ENCODE results near the gene ZFAND3.

The ZFAND3 gene

DNA sequence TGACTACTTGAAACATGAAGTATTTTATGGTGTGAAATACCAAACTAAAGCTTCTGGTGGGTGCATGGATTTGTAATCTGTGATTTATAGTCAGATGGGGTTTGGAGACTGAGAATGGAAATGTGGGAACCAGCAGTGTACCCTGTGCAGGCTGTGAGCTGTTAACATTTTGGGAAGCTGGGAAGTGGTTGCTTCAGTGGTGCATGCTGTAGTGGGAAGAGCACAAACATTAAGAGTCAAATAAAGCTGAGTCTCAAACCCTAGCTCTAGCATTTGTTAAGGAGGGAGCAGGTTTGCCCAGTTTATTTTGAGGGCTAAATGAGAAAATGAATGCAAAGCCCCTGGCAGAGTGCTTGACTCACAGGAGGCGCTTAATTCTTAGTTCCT is 235.7 kb downstream of the ZFAND3 start:
- DNase-seq: no peak

GRCh38 chr6:38056361-38056760 is 236.8 kb downstream of the ZFAND3 start:
- no peak for DNase-seq

- no peak for DNase-seq
These were observed 238.5 kb downstream of the ZFAND3 start for GRCh38 chr6:38057994-38058393.

DNA sequence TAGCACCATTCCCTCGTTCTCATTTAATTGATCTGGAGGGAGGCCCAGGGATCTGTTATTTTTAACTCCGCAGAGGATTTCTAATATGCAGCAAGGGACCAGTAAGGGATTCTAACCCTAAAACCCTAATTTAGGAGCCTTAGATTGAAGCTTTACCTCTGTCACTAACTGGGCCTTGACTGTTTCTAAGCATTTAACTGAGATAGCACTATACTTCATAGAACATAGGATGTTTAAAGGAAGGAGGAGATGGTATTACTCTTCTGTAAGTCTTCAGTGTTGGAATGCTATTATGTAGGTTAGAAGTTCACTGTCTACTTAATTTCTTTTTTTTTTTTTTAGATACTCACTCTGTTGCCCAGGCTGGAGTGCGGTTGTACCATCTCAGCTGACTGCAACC is 242.5 kb downstream of the ZFAND3 start:
- no peak for DNase-seq

DNA sequence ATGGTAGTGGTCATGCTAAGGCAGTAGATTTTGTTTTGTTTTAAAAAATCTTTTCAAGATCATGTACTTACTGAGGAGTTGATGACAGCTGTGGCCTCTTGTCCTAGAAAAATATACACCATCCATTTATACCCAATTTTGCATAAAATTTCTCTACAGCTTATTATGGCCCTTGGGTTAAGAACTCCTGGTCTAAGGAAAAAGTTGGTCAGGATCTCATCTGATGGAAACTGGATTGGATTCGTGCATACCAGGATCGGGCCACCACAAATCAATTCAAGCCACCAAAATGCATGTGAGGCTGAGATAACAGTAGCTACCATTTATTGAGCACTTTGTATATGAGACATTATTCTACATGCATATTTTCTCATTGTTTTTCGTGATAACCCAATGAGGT is 244.4 kb downstream of the ZFAND3 start:
- DNase-seq: no peak

DNA sequence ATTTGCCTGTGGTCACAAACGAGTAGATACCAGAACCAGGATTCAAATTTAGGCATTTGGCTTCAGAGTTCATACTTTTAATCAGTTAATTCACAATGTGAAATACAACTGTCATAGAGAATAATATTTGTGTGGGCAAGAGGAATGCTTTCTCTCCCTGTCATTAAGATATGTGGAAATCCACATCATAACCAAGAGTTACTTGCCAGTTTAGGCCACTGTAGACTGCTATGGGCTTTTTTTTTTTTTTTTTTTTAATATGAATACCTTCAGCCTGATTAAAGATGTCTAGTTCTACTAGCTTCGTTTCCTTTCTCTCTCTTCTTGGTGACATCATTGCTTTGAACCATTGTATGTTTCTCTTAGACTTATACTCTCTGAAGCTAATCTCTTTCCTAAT is 244.9 kb downstream of the ZFAND3 start:
- no peak for DNase-seq

DNA sequence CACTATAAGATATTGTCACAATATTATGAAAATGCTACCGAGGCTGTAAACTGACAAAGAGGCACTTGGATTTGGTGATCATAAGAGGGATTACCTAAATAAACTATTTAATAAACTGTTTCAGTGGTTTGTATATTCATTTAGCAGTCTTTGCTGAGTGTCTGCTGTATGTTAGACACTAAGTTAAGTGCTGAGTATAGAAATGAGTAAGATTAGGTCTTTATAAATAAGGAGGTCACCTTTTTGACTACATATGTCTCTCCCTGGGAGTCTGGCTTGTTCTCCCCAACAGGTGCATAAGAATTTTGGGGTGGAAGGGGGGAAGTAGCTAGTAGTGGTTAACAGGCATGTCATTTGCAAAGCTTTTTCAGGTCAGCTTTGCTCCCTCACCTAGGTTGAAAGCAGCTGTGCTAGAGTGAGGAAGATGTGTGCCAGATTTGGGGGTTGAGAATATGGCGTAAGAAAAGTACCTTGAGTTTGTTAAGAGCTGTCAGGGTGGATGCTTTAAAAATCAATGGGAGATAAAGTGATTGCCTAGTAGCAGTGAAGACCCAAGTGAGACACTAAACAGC is 246.3 kb downstream of the ZFAND3 start:
- no peak for DNase-seq

GRCh38 chr6:38067263-38067980 is 247.9 kb downstream of the ZFAND3 start:
- DNase-seq: no peak

DNA sequence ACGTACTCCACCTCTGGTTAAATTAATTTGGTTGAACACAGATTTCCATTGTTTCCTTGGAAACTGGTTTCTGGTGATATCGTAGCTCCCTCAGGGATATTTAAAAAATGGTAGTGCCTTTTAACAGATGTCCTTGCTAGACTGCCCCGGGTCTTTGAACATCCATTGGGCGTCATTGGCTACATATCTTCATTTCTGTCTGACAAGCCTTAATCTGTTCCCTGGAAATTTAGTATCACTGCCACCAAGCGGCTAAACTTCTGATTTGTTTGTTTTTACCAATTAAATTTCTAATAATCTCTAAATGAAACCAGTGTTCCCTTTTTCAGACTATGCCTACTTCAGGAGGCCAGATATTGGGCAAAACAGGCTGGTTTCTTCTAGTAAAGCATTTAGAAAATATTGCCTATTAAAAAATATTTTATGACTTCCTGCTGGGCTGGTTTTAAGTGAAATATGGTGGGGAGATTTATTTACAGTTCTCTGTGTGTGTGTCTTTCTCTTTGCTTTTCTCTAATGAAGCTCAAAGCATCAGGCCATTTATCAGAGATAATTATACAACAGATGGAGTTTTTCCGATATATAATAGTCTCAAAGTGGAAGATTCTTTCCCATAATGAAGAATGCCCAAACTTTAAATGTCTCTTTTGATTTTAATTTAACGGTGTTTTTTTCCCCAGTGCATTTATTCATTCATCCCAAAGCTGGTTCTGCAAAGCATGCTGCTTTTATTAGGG is 249.5 kb downstream of the ZFAND3 start:
- no peak for DNase-seq

DNA sequence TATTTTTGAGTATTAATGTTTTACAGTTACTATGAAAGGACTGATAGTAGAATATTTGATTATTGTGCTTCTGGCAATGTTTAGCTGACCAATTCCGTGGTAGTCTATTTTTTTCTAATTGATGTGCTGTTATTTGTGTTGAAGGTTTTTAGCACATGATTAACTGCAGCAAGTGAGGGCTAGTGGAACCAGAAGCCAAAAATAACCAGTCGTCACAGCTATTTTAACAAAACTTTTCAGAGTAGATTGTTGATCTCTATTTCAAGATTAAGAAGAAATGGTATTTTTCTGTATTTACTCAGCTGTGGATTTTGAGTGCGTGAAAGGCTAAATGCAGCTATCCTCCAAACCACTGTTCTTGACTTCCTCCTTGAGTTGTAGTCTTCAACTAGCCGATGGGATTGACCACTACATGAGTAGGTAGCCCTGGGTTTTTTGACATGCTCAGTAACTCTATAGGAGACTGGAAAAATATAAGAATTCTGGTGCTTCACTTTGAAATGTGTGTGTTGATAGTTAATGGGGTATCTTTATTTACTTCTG is 258.0 kb downstream of the ZFAND3 start:
- no peak for DNase-seq

DNA sequence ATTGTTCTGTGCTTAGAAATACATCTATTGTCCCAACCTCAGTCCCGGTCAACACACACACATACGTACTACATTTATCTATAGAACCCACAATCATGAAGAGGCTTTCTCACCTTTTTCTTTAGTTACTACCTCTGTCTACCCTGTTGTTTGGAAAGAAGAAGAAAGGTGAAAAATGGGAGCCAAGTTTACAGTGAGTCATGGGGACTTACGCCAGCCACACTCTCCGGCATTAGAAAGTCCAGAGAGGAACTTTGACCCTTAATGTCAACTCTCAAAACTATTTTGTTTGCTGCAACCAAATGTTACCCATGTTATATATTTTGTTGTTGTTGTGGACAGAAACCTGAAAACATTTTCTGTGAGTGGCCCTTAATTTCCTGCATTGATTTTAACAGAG is 259.1 kb downstream of the ZFAND3 start:
- no peak for DNase-seq

GRCh38 chr6:38079107-38079506 is 259.6 kb downstream of the ZFAND3 start:
- DNase-seq: no peak

DNA sequence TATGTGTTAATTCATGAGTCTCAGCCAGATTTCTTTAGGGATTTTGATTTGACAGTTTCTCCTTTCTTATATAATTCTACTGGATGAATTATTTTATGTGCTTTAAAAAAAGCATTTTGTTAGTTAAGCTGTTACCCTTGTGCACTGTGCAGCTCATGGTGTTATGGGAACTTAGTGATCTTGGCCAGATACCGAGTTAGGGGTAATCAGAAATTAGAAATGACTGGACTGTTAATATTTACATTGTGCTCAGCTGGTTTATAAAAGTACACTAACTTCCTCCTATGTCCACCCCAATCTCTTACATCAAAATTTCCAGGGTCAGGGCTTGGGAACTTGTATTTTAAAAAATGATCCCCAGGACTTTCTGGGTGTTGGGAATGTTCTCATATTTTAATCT is 260.0 kb downstream of the ZFAND3 start:
- DNase-seq: no peak

DNA sequence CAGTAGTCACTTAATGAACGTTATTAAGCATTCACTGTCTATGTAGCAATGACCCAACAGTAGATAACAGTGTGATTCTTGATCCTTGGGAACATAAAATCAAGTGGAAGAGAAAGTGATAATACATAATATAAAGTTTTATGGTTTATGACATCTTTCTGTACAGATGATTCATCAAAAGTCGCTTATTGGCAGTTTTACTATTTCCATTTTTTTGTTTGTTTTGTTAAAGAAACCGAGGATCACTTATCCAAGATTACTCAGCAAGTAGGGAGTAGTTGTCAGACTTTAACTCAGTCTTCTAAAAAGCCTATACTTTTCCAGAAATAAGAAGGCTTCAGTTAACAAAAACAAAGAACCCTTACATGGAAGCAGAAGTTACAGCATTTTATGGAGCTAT is 260.8 kb downstream of the ZFAND3 start:
- DNase-seq: no peak

DNA sequence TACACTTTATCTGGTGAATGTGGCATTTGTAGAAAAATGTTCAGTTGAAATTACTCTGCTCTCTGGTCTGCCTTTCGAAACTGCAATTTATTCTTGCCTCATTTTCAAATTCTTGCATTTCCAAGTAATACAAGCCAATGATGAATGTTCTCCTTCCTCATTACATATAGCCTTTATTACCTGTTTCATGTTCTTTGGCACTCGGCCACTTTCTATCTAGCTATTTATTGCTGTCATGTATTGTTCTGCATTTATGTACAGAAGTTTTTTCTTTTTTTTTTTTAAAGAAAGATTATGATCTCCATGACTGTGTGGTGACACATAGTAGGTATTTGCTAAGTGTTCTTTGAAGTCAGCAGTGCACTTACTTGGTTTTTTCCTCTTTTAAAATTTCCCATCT is 261.4 kb downstream of the ZFAND3 start:
- no peak for DNase-seq

DNA sequence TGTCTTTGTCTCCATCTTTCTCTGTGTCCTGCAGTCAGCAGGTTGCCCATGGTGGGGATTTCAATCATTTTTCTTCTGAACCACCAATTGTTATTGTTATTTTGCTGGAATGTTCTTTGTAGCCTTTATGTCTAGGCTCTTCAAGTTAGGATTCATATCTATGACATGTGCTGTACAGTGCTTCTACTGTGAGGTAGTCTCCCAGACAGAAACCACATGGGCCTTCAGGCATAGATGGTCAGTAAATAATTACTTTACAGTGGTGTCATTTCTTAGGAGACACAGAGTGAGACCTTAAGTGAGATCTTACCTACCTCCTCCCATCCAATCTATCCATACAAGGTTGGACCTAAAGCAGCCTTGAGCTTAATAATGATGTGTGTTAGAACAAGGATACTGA is 265.5 kb downstream of the ZFAND3 start:
- DNase-seq: no peak

GRCh38 chr6:38086346-38086745 is 266.8 kb downstream of the ZFAND3 start:
- no peak for DNase-seq

DNA sequence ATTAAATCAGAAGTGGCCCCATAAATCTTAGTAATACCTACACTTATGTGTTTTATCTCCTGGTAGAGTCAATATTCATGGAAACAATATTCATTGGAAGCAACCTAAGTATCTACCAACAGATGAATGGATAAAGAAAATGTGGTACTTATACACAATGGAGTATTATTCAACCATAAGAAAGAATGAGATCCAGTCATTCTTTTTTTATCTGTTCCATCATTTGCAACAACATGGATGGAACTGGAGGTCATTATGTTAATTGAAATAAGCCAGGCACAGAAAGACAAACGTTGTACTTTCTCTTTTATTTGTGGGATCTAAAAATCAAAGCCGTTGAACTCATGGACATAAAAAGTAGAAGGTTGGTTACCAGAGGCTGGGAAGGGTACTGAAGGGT is 268.5 kb downstream of the ZFAND3 start:
- no peak for DNase-seq

GRCh38 chr6:38088829-38089228 is 269.3 kb downstream of the ZFAND3 start:
- no peak for DNase-seq

DNA sequence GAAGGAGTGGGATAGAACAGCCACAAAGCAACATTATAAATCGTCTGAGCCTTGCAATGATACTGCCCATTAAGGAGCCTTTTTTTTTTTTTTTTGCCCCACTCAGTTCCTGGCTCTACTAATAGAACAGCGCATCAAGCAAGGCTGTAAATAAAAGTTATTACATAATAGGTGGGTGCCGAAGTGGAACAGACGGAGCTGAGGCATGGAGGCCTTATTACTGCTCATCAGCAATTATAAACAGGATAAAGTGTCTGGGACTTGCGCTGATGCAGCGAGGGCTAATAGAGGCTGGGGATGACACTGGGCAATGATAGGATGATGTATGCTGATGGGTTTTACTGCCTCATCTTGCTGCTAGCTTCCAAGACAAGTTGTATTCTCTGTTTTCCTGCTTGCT is 272.1 kb downstream of the ZFAND3 start:
- DNase-seq: no peak

DNA sequence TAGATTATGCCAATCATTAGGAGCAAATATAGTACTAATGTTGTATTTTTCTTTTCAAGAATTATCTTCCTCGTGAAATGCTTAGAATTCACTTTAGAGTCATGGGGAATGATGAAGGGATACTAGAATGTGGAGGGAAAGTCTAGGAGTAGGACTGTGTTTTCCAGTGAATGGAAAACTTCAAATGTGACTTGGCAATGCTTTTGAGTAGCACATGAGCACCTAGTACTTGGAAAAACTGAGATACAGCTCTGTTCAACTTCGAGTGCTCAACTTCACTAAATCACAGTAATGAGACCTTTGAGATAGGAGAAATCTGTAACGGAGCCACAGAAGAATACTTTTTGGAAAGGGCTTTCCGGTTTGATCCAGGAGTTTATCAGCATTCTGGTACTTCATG is 272.9 kb downstream of the ZFAND3 start:
- DNase-seq: no peak

DNA sequence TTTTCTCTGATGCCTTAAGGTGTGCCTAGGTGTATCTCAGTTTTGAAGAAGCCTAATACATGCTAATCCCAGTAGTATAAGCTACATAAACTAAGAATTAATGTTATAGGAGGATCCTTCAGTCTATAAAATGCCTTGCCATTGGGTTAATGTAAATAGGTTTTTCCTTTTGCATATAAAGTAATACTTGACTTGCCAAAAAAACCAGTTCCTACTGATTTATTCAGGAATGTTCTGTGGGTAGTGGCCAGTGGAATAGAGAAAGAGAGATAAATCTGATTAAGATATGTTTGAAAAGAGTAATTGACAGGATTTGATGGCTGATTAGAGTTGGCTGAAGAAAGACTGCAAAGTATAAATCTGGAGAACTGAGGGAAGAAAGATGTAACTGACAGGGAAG is 273.4 kb downstream of the ZFAND3 start:
- DNase-seq: no peak

- DNase-seq: no peak
These were observed 275.5 kb downstream of the ZFAND3 start for GRCh38 chr6:38095054-38095453.

DNA sequence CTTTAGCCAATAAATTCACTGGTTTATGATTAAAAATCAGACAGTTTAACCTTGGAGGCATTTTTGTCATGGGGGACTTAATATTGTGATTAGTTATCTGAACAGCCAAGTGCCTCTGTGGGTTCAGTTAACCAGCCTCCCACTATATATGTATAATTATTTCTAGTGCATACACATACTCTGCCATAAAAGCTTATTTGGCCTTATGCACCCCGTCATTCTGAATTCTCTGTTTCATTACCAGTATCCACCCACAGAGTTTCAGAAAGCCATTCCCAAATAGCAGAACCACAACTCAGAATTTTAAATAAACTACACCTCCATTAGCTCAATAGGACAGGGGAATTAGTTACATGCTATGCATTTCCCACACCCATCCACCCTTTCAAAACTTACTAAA is 279.7 kb downstream of the ZFAND3 start:
- DNase-seq: no peak
